ENCODE measurements around the gene DNPH1. TPM values are rescaled to one million over a fixed set of nuclear protein-coding genes. Genes with fewer than 3 reads are reported as not detected.

The DNPH1 gene
- total and polyA plus RNA-seq, 10 of the 15 experiments (the other 5 are each of a cell fraction or from before 2014, with no cell fraction given): 7.0 to 136 (median 67.7) TPM

DNA sequence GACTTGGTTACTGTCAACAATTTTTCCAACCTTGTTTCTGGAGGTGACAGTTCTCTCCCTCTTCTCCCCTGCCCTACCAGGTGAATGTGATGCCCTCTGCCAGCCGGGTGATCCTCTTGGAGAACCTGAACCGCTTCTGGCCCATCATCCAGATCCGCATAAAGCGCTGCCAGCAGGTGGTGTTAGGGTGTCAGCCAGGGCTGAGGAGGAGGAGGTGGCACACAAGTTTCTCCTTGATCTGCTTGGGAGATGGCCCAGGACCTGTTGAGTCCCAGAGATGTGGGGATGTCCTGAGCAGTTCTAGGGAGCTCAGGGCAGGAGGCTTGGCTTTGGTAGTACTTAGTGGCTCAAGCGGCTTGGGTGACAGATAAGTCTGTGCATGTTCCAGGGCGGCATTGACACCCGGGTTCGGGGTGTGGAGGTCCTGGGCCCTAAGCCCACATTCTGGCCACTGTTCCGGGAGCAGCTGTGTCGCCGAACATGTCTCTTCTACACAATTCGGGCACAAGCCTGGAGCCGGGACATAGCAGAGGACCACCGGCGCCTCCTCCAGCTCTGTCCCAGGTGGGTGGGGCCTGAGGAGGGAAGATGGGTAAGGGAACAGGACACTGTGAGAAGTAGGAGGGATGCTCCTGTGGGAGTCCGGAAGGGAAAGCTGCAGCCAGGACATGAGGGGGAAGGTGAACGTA, 26.1 kb downstream of the DNPH1 start:
- WGBS (ENCODE audit: insufficient coverage, insufficient replicate concordance, low lambda C conversion rate, missing lambda C conversion rate): 90% methylated on average over 17 of the region's 17 CpGs
- no peak overlapping the region for H3K9ac ChIP-seq (ENCODE audit: control insufficient read depth, insufficient read depth, low read length)
- intact Hi-C loops (cut with micrococcal nuclease; ENCODE audit: unreplicated experiment) (no loop called here), in situ Hi-C loops (cut with MboI) (no loop called here)
- H4K20me1 ChIP-seq (ENCODE audit: control insufficient read depth, insufficient read depth): no peaks in the 10 kb centered on the region
- H3K36me3 ChIP-seq (ENCODE audit: control insufficient read depth in 2 of 2, insufficient read depth in 2 of 2, low read length in 1 of 2): peaks cover 0 to 5% of the 10 kb centered on the region in 2 experiments; a peak in 1 of 4 replicates
- SMC1A ChIA-PET (ENCODE audit: uncharacterized antibody, unreplicated experiment): no interaction called here
- no peaks in the 10 kb centered on the region for H3K27me3 ChIP-seq (replicated peaks in 1 of 2; ENCODE audit: control insufficient read depth in 2 of 2, insufficient read depth in 2 of 2, low read length in 1 of 2)
- H2AFZ ChIP-seq (ENCODE audit: control insufficient read depth, low read depth, low read length): no peak overlapping the region
- CTCF ChIA-PET: no interaction called here
- POLR2A ChIA-PET: interaction anchor here (0.6 kb wide), 1 partner anchor 134 kb away, joined by 3 read pairs; no protein-coding TSS in a partner anchor
- H3K27ac ChIP-seq (ENCODE audit: control insufficient read depth, insufficient read depth): no peak overlapping the region
- no peak overlapping the region for H3K4me2 ChIP-seq (ENCODE audit: control insufficient read depth, insufficient read depth)
- H3K4me3 ChIP-seq: no peak overlapping the region
- H3K79me2 ChIP-seq (ENCODE audit: control insufficient read depth, insufficient read depth, low read length): no peaks in the 10 kb centered on the region
- BruUV-seq (replicated peaks): no TSS peak
- ATAC-seq (no peak), DNase-seq (ENCODE audit: low read depth, low spot score) (no peak), FAIRE-seq (no peak)
- H3K4me1 ChIP-seq (ENCODE audit: control insufficient read depth, insufficient read depth, low read length): no peaks in the 10 kb centered on the region
- RAD21 ChIA-PET (ENCODE audit: unreplicated experiment): no interaction called here
- H3K9me3 ChIP-seq (replicated peaks; ENCODE audit: control insufficient read depth, insufficient read depth, low read length): no peaks in the 10 kb centered on the region
- no peak for TF ChIP-seq HDGF (IDR thresholded peaks at IDR 0.05)
- TF ChIP-seq, protein P1, sequence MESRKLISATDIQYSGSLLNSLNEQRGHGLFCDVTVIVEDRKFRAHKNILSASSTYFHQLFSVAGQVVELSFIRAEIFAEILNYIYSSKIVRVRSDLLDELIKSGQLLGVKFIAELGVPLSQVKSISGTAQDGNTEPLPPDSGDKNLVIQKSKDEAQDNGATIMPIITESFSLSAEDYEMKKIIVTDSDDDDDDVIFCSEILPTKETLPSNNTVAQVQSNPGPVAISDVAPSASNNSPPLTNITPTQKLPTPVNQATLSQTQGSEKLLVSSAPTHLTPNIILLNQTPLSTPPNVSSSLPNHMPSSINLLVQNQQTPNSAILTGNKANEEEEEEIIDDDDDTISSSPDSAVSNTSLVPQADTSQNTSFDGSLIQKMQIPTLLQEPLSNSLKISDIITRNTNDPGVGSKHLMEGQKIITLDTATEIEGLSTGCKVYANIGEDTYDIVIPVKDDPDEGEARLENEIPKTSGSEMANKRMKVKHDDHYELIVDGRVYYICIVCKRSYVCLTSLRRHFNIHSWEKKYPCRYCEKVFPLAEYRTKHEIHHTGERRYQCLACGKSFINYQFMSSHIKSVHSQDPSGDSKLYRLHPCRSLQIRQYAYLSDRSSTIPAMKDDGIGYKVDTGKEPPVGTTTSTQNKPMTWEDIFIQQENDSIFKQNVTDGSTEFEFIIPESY (IDR thresholded peaks at IDR 0.05): peak; percentile 74; the same call in 1 of the 2 replicates

DNA sequence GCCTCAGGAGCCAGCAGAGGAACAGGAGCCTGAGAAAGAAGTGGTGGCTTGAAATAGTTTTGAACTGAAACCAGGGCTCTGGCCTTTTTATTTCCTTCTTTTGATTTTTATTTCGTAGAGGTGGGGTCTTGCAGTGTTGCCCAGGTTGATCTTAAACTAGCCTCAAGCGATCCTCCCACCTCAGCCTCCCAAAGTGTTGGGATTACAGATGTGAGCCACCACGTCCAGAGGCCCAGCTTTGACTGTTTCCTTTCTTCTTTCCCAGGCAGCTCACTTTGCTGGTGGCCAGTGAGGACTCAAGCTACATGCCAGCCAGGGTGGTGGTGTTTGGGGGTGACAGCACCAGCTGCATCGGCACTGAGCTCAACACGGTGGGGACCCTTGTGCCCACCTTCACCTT, 26.8 kb downstream of the DNPH1 start:
- 62% methylated on average over 5 of the region's 5 CpGs for WGBS (ENCODE audit: insufficient coverage, insufficient replicate concordance, low lambda C conversion rate, missing lambda C conversion rate)
- RAD21 ChIA-PET (ENCODE audit: unreplicated experiment): no interaction called here
- POLR2A ChIA-PET: interaction anchor here (0.6 kb wide), 1 partner anchor 133 kb away, joined by 3 read pairs; no protein-coding TSS in a partner anchor
- Histone ChIP-seq H3K9me3 (replicated peaks; ENCODE audit: control insufficient read depth, insufficient read depth, low read length) (no peaks in the 10 kb centered on the region), H3K4me3 (no peak overlapping the region), H3K36me3 (ENCODE audit: control insufficient read depth in 2 of 2, insufficient read depth in 2 of 2, low read length in 1 of 2) (peaks cover 0 to 9% of the 10 kb centered on the region in 2 experiments; a peak in 2 of 4 replicates), H3K79me2 (ENCODE audit: control insufficient read depth, insufficient read depth, low read length) (no peaks in the 10 kb centered on the region), H2AFZ (ENCODE audit: control insufficient read depth, low read depth, low read length) (no peak overlapping the region), H3K9ac (ENCODE audit: control insufficient read depth, insufficient read depth, low read length) (no peak overlapping the region), H4K20me1 (ENCODE audit: control insufficient read depth, insufficient read depth) (no peaks in the 10 kb centered on the region), H3K27ac (ENCODE audit: control insufficient read depth, insufficient read depth) (no peak overlapping the region), H3K27me3 (replicated peaks in 1 of 2; ENCODE audit: control insufficient read depth in 2 of 2, insufficient read depth in 2 of 2, low read length in 1 of 2) (no peaks in the 10 kb centered on the region), H3K4me2 (ENCODE audit: control insufficient read depth, insufficient read depth) (no peak overlapping the region), H3K4me1 (ENCODE audit: control insufficient read depth, insufficient read depth, low read length) (no peaks in the 10 kb centered on the region)
- BruUV-seq (replicated peaks): no TSS peak
- in situ Hi-C loops (cut with MboI): no loop called here
- ATAC-seq (no peak), FAIRE-seq (no peak), DNase-seq (ENCODE audit: low read depth, low spot score) (no peak)
- intact Hi-C loops (cut with micrococcal nuclease; ENCODE audit: unreplicated experiment): no loop called here
- CTCF ChIA-PET: interaction anchor here (0.7 kb wide), 1 partner anchor 304 kb away, joined by 4 read pairs; no protein-coding TSS in a partner anchor
- SMC1A ChIA-PET (ENCODE audit: uncharacterized antibody, unreplicated experiment): interaction anchor here (1.8 kb wide), 1 partner anchor 28 kb away, joined by 3 read pairs; no protein-coding TSS in a partner anchor
- TF ChIP-seq CHD1 (IDR thresholded peaks at IDR 0.05; ENCODE audit: low read depth, low read length): no peak
- TF ChIP-seq ZBED1 (IDR thresholded peaks at IDR 0.05; ENCODE audit: borderline replicate concordance): no peak
- TF ChIP-seq, protein P2, sequence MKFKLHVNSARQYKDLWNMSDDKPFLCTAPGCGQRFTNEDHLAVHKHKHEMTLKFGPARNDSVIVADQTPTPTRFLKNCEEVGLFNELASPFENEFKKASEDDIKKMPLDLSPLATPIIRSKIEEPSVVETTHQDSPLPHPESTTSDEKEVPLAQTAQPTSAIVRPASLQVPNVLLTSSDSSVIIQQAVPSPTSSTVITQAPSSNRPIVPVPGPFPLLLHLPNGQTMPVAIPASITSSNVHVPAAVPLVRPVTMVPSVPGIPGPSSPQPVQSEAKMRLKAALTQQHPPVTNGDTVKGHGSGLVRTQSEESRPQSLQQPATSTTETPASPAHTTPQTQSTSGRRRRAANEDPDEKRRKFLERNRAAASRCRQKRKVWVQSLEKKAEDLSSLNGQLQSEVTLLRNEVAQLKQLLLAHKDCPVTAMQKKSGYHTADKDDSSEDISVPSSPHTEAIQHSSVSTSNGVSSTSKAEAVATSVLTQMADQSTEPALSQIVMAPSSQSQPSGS (IDR thresholded peaks at IDR 0.05; ENCODE audit: low read length): no peak
- no peak for TF ChIP-seq GABPA (IDR thresholded peaks at IDR 0.05; ENCODE audit: low read depth)
- no peak for TF ChIP-seq KLF5 (IDR thresholded peaks at IDR 0.05; ENCODE audit: partially characterized antibody)
- no peak for TF ChIP-seq BRCA1 (IDR thresholded peaks at IDR 0.05; ENCODE audit: low read depth, low read length)
- TF ChIP-seq CEBPB (IDR thresholded peaks at IDR 0.05; ENCODE audit: borderline replicate concordance in 1 of 2, low read depth in 2 of 2, low read length in 2 of 2): no peak
- TF ChIP-seq MEF2B (IDR thresholded peaks at IDR 0.05; ENCODE audit: partially characterized antibody, poor library complexity, severe bottlenecking): no peak
- no peak for TF ChIP-seq ETV6 (conservative IDR thresholded peaks at IDR 0.05 in 1 of 2, IDR thresholded peaks at IDR 0.05 in 1 of 2; ENCODE audit: borderline replicate concordance in 1 of 2, low read depth in 1 of 2)
- no peak for TF ChIP-seq SMC3 (IDR thresholded peaks at IDR 0.05; ENCODE audit: borderline replicate concordance, low read length)
- TF ChIP-seq POLR2A (IDR thresholded peaks at IDR 0.05; ENCODE audit: low read depth, low read length): no peak
- TF ChIP-seq SREBF2 (IDR thresholded peaks at IDR 0.05; ENCODE audit: low read length): no peak
- TF ChIP-seq HDAC6 (IDR thresholded peaks at IDR 0.05; ENCODE audit: unreplicated experiment): no peak
